Lung (tissue), 12 donors: ENCODE measurements around the gene TCEA3. TPM values are rescaled to one million over a fixed set of nuclear protein-coding genes. Genes with fewer than 3 reads are reported as not detected.

Experiments
- ATAC-seq: fragments of 200-7000 bp; cut with Tn5 transposase; one replicate; pipeline ENCODE4 v1.9.1; 2020; ENCODE audit warnings: moderate number of reproducible peaks; ENCODE audit not compliant: insufficient read depth, low FRiP score
- DNase-seq, 3 donors: peaks; one replicate each; pipeline ENCODE4 v3.0.0-alpha.2; 2013 to 2017
- H3K27ac ChIP-seq, 2 donors: one replicate each; pipeline ENCODE4 v1.5.1; 2013; ENCODE audit warnings: mild to moderate bottlenecking in 2 of 2, moderate library complexity in 2 of 2, control low read depth in 1 of 2, inconsistent platforms in 1 of 2, low read depth in 1 of 2, low read length in 1 of 2
- H3K27me3 ChIP-seq, 3 donors: one replicate each; pipeline ENCODE4 v1.5.1; 2013; ENCODE audit warnings: low read length in 2 of 3; ENCODE audit not compliant: control insufficient read depth in 3 of 3, insufficient read depth in 3 of 3
- H3K36me3 ChIP-seq, 4 donors: one replicate each; pipeline ENCODE4 v1.5.1; 2013; ENCODE audit warnings: low read length in 4 of 4, mild to moderate bottlenecking in 1 of 4, moderate library complexity in 1 of 4; ENCODE audit not compliant: control insufficient read depth in 4 of 4, insufficient read depth in 4 of 4
- H3K4me1 ChIP-seq, 5 donors: one replicate each; pipeline ENCODE4 v1.5.1; 2013; ENCODE audit warnings: low read length in 5 of 5, mild to moderate bottlenecking in 2 of 5, moderate library complexity in 1 of 5; ENCODE audit not compliant: control insufficient read depth in 5 of 5, insufficient read depth in 5 of 5
- H3K4me3 ChIP-seq: one replicate; pipeline ENCODE4 v1.5.1; 2013; ENCODE audit warnings: mild to moderate bottlenecking, control low read depth, moderate library complexity
- H3K9ac ChIP-seq, 2 donors: one replicate each; pipeline ENCODE4 v1.5.1; 2013; ENCODE audit warnings: low read length in 2 of 2, control low read depth in 1 of 2; ENCODE audit not compliant: insufficient read depth in 1 of 2
- H3K9me3 ChIP-seq, 4 donors: one replicate each; pipeline ENCODE4 v1.5.1; 2013; ENCODE audit warnings: low read length in 3 of 4, mild to moderate bottlenecking in 1 of 4, moderate library complexity in 1 of 4; ENCODE audit not compliant: control insufficient read depth in 4 of 4, insufficient read depth in 3 of 4
- WGBS, 2 donors: extraction: QIAGEN DNeasy Blood & Tissue Kit; methylation state at CpG; one replicate each; pipeline ENCODE4 v1.1.7; 2013; 5-methylcytosine and 5-hydroxymethylcytosine counted together
- polyA plus RNA-seq, 2 donors: library from polyadenylated mRNA; stranded (reverse); fragments of 200-250 nt; gene quantifications; one replicate each; pipeline ENCODE4 v1.2.1, GENCODE V29; 2013
- total RNA-seq, 2 donors: library from RNA; depleted of rRNA in 1 of 2; stranded (reverse); fragments of >200 nt in 1 of 2; gene quantifications; one replicate each; pipeline ENCODE4 v1.2.1, GENCODE V29; 2014 to 2021
- TF ChIP-seq, protein P1 (sequence below): IDR thresholded peaks from 2 replicates; pipeline ENCODE4 v1.5.1; 2012; ENCODE audit warnings: mild to moderate bottlenecking; ENCODE audit errors: control extremely low read depth, extremely low read depth
- donor health status: control.
- donor health status: control.
- donor health status: Bipolar disorder and iron deficiency.
- donor health status: healthy.
- donor health status: DM: yes; HTN: yes; CAD: no.

Gene TCEA3
- total and polyA plus RNA-seq, 4 donors, result 10.3 to 37.5 (median 29.9) TPM

DNA sequence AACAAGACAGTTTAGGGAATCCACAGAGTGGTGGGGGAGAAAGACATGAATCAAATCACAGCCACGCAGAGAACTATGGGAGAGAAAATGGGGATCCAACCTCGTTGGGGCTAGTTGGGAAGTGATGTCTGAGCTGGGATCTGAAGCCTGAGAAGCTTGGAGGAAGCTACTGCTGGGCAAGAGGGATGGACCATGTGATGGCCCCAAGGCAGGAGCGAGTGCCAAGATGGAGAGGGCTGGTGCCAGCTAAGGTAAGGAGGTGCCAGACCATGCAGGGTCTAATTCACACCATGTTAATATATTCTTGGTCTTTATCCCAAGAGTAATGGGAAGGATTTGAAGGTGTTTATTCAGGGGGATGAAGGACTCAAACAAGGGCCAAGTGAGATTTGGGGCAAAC lies 18.2 kb upstream of the TCEA3 start:
- Histone ChIP-seq H3K9ac (no peak overlapping the region), H3K36me3 (peaks cover 4 to 18% (median 15%) of the 10 kb centered on the region in 4 donors), H3K9me3 (no peaks in the 10 kb centered on the region), H3K27ac (no peak overlapping the region), H3K4me1 (no peaks in the 10 kb centered on the region), H3K4me3 (no peak overlapping the region), H3K27me3 (no peaks in the 10 kb centered on the region)
- DNase-seq (no peak), ATAC-seq (no peak)
- TF ChIP-seq, protein P1, sequence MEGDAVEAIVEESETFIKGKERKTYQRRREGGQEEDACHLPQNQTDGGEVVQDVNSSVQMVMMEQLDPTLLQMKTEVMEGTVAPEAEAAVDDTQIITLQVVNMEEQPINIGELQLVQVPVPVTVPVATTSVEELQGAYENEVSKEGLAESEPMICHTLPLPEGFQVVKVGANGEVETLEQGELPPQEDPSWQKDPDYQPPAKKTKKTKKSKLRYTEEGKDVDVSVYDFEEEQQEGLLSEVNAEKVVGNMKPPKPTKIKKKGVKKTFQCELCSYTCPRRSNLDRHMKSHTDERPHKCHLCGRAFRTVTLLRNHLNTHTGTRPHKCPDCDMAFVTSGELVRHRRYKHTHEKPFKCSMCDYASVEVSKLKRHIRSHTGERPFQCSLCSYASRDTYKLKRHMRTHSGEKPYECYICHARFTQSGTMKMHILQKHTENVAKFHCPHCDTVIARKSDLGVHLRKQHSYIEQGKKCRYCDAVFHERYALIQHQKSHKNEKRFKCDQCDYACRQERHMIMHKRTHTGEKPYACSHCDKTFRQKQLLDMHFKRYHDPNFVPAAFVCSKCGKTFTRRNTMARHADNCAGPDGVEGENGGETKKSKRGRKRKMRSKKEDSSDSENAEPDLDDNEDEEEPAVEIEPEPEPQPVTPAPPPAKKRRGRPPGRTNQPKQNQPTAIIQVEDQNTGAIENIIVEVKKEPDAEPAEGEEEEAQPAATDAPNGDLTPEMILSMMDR, result no peak
- 84 to 90% methylated on average over 3 of the region's 3 CpGs for WGBS, 2 donors

DNA sequence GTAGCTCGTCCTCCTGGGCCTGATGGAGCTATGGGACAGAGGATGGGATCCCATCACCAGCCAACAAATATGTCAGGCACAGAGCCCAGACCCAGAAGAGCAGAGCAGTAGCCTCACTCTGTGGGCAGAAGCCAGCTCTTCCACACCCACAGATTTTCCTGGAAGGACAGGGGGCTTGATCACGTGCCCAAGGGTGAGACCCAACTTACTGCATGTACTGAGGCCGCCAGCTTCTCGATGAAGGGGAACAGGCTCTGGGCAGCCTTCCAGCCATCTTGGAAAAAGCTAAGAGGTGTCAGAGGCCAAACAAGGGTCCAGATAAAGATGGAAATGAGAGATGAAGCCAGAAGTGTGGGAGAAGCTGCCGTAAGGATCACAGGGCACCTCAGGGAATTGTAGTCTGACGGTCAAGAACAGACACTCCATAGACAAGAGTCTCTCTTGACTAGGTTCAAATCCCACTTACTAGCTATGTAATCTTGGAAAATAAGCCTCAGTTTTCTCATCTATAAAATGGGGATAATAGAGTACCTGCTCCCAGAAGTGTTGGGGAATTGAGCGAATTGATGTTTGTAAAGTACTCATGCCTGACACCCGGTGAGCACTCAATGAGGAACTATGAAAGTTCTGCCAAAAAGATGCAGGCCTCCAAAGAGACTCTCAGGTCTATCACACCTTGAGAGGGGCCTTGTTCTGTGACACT lies 17.0 kb upstream of the TCEA3 start:
- Histone ChIP-seq H3K4me1 (no peaks in the 10 kb centered on the region), H3K27me3 (no peaks in the 10 kb centered on the region), H3K9ac (no peak overlapping the region), H3K36me3 (peaks cover 4 to 18% (median 15%) of the 10 kb centered on the region in 4 donors), H3K9me3 (no peaks in the 10 kb centered on the region), H3K4me3 (no peak overlapping the region), H3K27ac (no peak overlapping the region)
- no peak for ATAC-seq
- TF ChIP-seq, protein P1, result no peak
- 90 to 94% methylated on average over 8 of the region's 8 CpGs for WGBS, 2 donors
- DNase-seq, result no peak

DNA sequence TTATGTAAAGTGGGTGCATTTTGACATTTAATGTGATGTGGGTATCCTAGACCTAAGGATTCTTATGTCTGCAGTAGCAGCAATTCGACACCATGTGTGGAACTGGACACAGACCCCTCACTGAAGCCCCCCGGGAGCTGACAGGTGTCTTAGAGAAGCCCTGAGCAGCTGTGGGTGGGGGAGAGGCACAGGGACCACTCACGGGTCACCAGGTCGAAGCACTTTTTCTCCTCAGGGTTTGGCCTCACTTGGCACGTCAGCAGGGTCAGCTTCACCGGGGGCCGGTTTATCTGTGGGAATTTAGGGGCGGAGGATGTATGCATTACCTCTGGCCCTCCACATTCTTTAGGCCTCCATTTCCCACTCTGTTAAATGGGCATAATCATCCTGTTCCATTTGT lies 14.0 kb upstream of the TCEA3 start:
- TF ChIP-seq, protein P1, result no peak
- 92 to 95% methylated on average over 8 of the region's 8 CpGs for WGBS, 2 donors
- DNase-seq, result no peak

DNA sequence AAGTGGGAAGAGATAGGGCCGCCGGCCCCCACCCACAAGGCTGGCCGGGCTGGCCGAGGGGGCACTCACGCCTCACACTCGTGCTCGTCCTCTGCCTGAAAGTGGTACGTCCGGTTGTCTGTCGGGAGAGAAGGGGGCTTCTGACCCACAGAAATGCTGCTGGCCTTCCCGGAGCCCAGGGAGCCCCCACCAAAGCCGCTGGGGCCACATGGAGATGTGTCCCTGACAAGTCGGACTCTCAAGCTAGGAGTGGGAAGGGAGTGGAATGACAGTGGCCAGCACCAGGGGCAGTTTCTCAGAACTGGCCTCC lies 12.8 kb upstream of the TCEA3 start:
- 88 to 95% methylated on average over 12 to 13 of the region's 13 CpGs for WGBS, 2 donors
- no peak overlapping the region for H3K9ac ChIP-seq
- peaks cover 17 to 39% (median 31%) of the 10 kb centered on the region in 4 donors for H3K36me3 ChIP-seq
- no peak for ATAC-seq
- DNase-seq, result no peak
- no peaks in the 10 kb centered on the region for H3K9me3 ChIP-seq
- H3K4me3 ChIP-seq, result no peak overlapping the region
- TF ChIP-seq, protein P1, result no peak
- peaks cover 0 to 2% (median 0%) of the 10 kb centered on the region in 5 donors for H3K4me1 ChIP-seq
- no peak overlapping the region for H3K27ac ChIP-seq
- H3K27me3 ChIP-seq, result no peaks in the 10 kb centered on the region

More for the DNA sequence above, 14.0 kb upstream of the TCEA3 start:
- H3K27ac ChIP-seq, result no peak overlapping the region
- H3K4me1 ChIP-seq, result peaks cover 0 to 2% (median 0%) of the 10 kb centered on the region in 5 donors
- no peak for ATAC-seq
- H3K9me3 ChIP-seq, result no peaks in the 10 kb centered on the region
- H3K4me3 ChIP-seq, result no peak overlapping the region
- H3K36me3 ChIP-seq, result peaks cover 11 to 30% (median 26%) of the 10 kb centered on the region in 4 donors
- H3K27me3 ChIP-seq, result no peaks in the 10 kb centered on the region
- H3K9ac ChIP-seq, result no peak overlapping the region
